Neuronal stem cell (in vitro differentiated cells): ENCODE data around the gene DOCK9.

Experiments used
- DNase-seq: peaks from one replicate; pipeline ENCODE4 v3.0.0-alpha.2; 2013; ENCODE audit warnings: low spot score
- H2AFZ ChIP-seq: one replicate; pipeline ENCODE4 v1.6.1; 2013; ENCODE audit warnings: mild to moderate bottlenecking, low read length, inconsistent platforms
- H2AK5ac ChIP-seq: 2 replicates; pipeline ENCODE4 v1.6.1; 2013; ENCODE audit warnings: low read depth, mild to moderate bottlenecking, inconsistent platforms, low read length, moderate library complexity, mixed read lengths
- H2BK120ac ChIP-seq: 2 replicates; pipeline ENCODE4 v1.6.1; 2013; ENCODE audit warnings: low read depth, mild to moderate bottlenecking, inconsistent platforms, low read length, moderate library complexity, mixed read lengths
- H2BK12ac ChIP-seq: one replicate; pipeline ENCODE4 v1.6.1; 2013; ENCODE audit warnings: low read length, inconsistent platforms
- H2BK15ac ChIP-seq: 2 replicates; pipeline ENCODE4 v1.6.1; 2013; ENCODE audit warnings: mild to moderate bottlenecking, low read length, inconsistent platforms, mixed read lengths
- H2BK5ac ChIP-seq: one replicate; pipeline ENCODE4 v1.6.1; 2013; ENCODE audit warnings: inconsistent platforms, mild to moderate bottlenecking, low read length, moderate library complexity
- H3K14ac ChIP-seq: one replicate; pipeline ENCODE4 v1.6.1; 2013; ENCODE audit warnings: low read length, inconsistent platforms
- H3K18ac ChIP-seq: 2 replicates; pipeline ENCODE4 v1.6.1; 2013; ENCODE audit warnings: low read length, inconsistent platforms
- H3K23ac ChIP-seq: 2 replicates; pipeline ENCODE4 v1.6.1; 2013; ENCODE audit warnings: low read depth, mild to moderate bottlenecking, mixed read lengths, low read length, inconsistent platforms; ENCODE audit not compliant: poor library complexity
- H3K27ac ChIP-seq: replicated peaks from 3 replicates; pipeline ENCODE4 v1.5.1; 2013; ENCODE audit warnings: low read length, inconsistent platforms
- H3K27me3 ChIP-seq, 3 experiments: 2 replicates each; pipeline ENCODE4 v1.6.1; 2013; ENCODE audit warnings: low read length in 3 of 3, mild to moderate bottlenecking in 2 of 3, inconsistent platforms in 1 of 3, low read depth in 1 of 3, mixed read lengths in 1 of 3, moderate library complexity in 1 of 3; ENCODE audit not compliant: control insufficient read depth in 3 of 3, insufficient read depth in 3 of 3
- H3K36me3 ChIP-seq, 2 donors: replicated peaks in 1 of 2; 2 replicates each; pipeline ENCODE4 v1.6.1; 2013; ENCODE audit warnings: low read length in 2 of 2; ENCODE audit not compliant: control insufficient read depth in 2 of 2, insufficient read depth in 2 of 2
- H3K4ac ChIP-seq: 2 replicates; pipeline ENCODE4 v1.6.1; 2013; ENCODE audit warnings: inconsistent platforms, mild to moderate bottlenecking, low read length, moderate library complexity
- H3K4me1 ChIP-seq, 2 donors: 1 replicate in 1 of 2; 2 replicates in 1 of 2; pipeline ENCODE4 v1.6.1; 2013; ENCODE audit warnings: low read length in 2 of 2, low read depth in 1 of 2; ENCODE audit not compliant: control insufficient read depth in 2 of 2, insufficient read depth in 1 of 2
- H3K4me2 ChIP-seq: one replicate; pipeline ENCODE4 v1.6.1; 2013; ENCODE audit warnings: mild to moderate bottlenecking, low read length, inconsistent platforms; ENCODE audit not compliant: insufficient read depth, poor library complexity, severe bottlenecking
- H3K4me3 ChIP-seq, 2 donors: 2 replicates each; pipeline ENCODE4 v1.5.1; 2013; ENCODE audit warnings: low read length in 2 of 2, mild to moderate bottlenecking in 2 of 2, inconsistent platforms in 1 of 2, moderate library complexity in 1 of 2
- H3K79me1 ChIP-seq: one replicate; pipeline ENCODE4 v1.6.1; 2013; ENCODE audit warnings: low read depth, mild to moderate bottlenecking, inconsistent platforms, low read length, moderate library complexity
- H3K9ac ChIP-seq: one replicate; pipeline ENCODE4 v1.6.1; 2013; ENCODE audit warnings: mild to moderate bottlenecking, low read depth, low read length, inconsistent platforms; ENCODE audit not compliant: poor library complexity
- H3K9me3 ChIP-seq, 2 donors: replicated peaks in 1 of 2; 2 replicates each; pipeline versions ENCODE3 to v1.6.1; 2013; ENCODE audit warnings: low read length in 2 of 2, mild to moderate bottlenecking in 2 of 2, inconsistent platforms in 1 of 2, low read depth in 1 of 2, mixed read lengths in 1 of 2, moderate library complexity in 1 of 2; ENCODE audit not compliant: control insufficient read depth in 2 of 2, insufficient read depth in 1 of 2
- H4K8ac ChIP-seq: one replicate; pipeline ENCODE4 v1.6.1; 2013; ENCODE audit warnings: low read depth, mild to moderate bottlenecking, inconsistent platforms, low read length, moderate library complexity
- H4K91ac ChIP-seq: one replicate; pipeline ENCODE4 v1.6.1; 2013; ENCODE audit warnings: low read length, low read depth, mild to moderate bottlenecking, inconsistent platforms; ENCODE audit not compliant: poor library complexity
- WGBS, 2 donors: extraction: QIAGEN DNeasy Blood & Tissue Kit; methylation state at CpG; one replicate each; pipeline ENCODE4 v1.1.7; 2013; ENCODE audit warnings: missing lambda C conversion rate in 2 of 2, mixed read lengths in 1 of 2; ENCODE audit not compliant: insufficient read length in 2 of 2, insufficient replicate concordance in 1 of 2; ENCODE audit errors: extremely low coverage in 2 of 2; 5-methylcytosine and 5-hydroxymethylcytosine counted together

The DOCK9 gene

GRCh38 chr13:98985591-98985990, 7.7 kb upstream of the DOCK9 start:
- Histone ChIP-seq H3K9me3 (no peaks in the 10 kb centered on the region), H2BK12ac (no peak overlapping the region), H3K14ac (no peak overlapping the region), H4K91ac (no peak overlapping the region), H3K36me3 (no peaks in the 10 kb centered on the region), H3K4me3 (no peak overlapping the region), H3K79me1 (no peaks in the 10 kb centered on the region), H3K27ac (no peak overlapping the region), H3K4me2 (no peak overlapping the region), H2BK5ac (no peak overlapping the region), H3K4ac (no peak overlapping the region), H4K8ac (no peak overlapping the region), H2BK15ac (no peak overlapping the region), H2BK120ac (no peak overlapping the region), H3K23ac (no peak overlapping the region), H2AK5ac (no peak overlapping the region), H3K4me1 (peaks cover 0 to 2% of the 10 kb centered on the region in 2 donors), H3K27me3 (peaks cover 0 to 4% (median 0%) of the 10 kb centered on the region in 3 experiments), H3K9ac (no peak overlapping the region), H3K18ac (no peak overlapping the region), H2AFZ (no peak overlapping the region)
- no CpG with 5 or more reads among the region's 6 CpGs for WGBS, 2 donors
- no peak for DNase-seq

GRCh38 chr13:98984983-98985382, 7.1 kb upstream of the DOCK9 start:
- Histone ChIP-seq H3K18ac (no peak overlapping the region), H2BK120ac (no peak overlapping the region), H2AK5ac (no peak overlapping the region), H4K91ac (no peak overlapping the region), H2BK12ac (no peak overlapping the region), H4K8ac (no peak overlapping the region), H3K27me3 (peaks cover 0 to 4% (median 0%) of the 10 kb centered on the region in 3 experiments), H3K4me3 (no peak overlapping the region), H2BK15ac (no peak overlapping the region), H3K23ac (no peak overlapping the region), H2AFZ (no peak overlapping the region), H3K36me3 (no peaks in the 10 kb centered on the region), H3K4me2 (no peak overlapping the region), H3K27ac (no peak overlapping the region), H3K14ac (no peak overlapping the region), H3K9ac (no peak overlapping the region), H2BK5ac (no peak overlapping the region), H3K4ac (no peak overlapping the region), H3K9me3 (no peaks in the 10 kb centered on the region), H3K79me1 (no peaks in the 10 kb centered on the region), H3K4me1 (peaks cover 0 to 2% of the 10 kb centered on the region in 2 donors)
- no CpG with 5 or more reads among the region's 4 CpGs for WGBS, 2 donors
- no peak for DNase-seq

- Histone ChIP-seq H3K23ac (no peak overlapping the region), H3K36me3 (no peaks in the 10 kb centered on the region), H3K27ac (no peak overlapping the region), H3K18ac (no peak overlapping the region), H2AK5ac (no peak overlapping the region), H2BK12ac (no peak overlapping the region), H2BK15ac (no peak overlapping the region), H3K4ac (no peak overlapping the region), H3K4me3 (no peak overlapping the region), H2BK120ac (no peak overlapping the region), H4K91ac (no peak overlapping the region), H2AFZ (no peak overlapping the region), H3K27me3 (peaks cover 0 to 4% (median 0%) of the 10 kb centered on the region in 3 experiments), H4K8ac (no peak overlapping the region), H3K79me1 (no peaks in the 10 kb centered on the region), H2BK5ac (no peak overlapping the region), H3K4me2 (no peak overlapping the region), H3K9ac (no peak overlapping the region), H3K14ac (no peak overlapping the region), H3K4me1 (peaks cover 0 to 2% of the 10 kb centered on the region in 2 donors), H3K9me3 (no peaks in the 10 kb centered on the region)
- no CpG with 5 or more reads among the region's 2 CpGs for WGBS, 2 donors
- DNase-seq: no peak
These were observed 6.3 kb upstream of the DOCK9 start for GRCh38 chr13:98984118-98984517.

- H2BK15ac ChIP-seq: no peak overlapping the region
- no peak overlapping the region for H3K27ac ChIP-seq
- H2AFZ ChIP-seq: no peak overlapping the region
- H3K14ac ChIP-seq: no peak overlapping the region
- no peak for DNase-seq
- no peak overlapping the region for H3K4me2 ChIP-seq
- H3K9me3 ChIP-seq: no peaks in the 10 kb centered on the region
- H4K8ac ChIP-seq: no peak overlapping the region
- no peak overlapping the region for H4K91ac ChIP-seq
- H3K79me1 ChIP-seq: no peaks in the 10 kb centered on the region
- no peaks in the 10 kb centered on the region for H3K36me3 ChIP-seq
- no peak overlapping the region for H2BK12ac ChIP-seq
- no peak overlapping the region for H3K18ac ChIP-seq
- no peak overlapping the region for H2BK5ac ChIP-seq
- no peak overlapping the region for H3K4ac ChIP-seq
- WGBS, 2 donors: no CpG with 5 or more reads among the region's 5 CpGs
- no peak overlapping the region for H3K23ac ChIP-seq
- H2AK5ac ChIP-seq: no peak overlapping the region
- H2BK120ac ChIP-seq: no peak overlapping the region
- H3K4me1 ChIP-seq: peaks cover 0 to 4% of the 10 kb centered on the region in 2 donors
- no peaks in the 10 kb centered on the region for H3K27me3 ChIP-seq
- no peak overlapping the region for H3K4me3 ChIP-seq
- H3K9ac ChIP-seq: no peak overlapping the region
These were observed 5.3 kb upstream of the DOCK9 start for GRCh38 chr13:98983182-98983581.
